Neuronal stem cell (in vitro differentiated cells): Measurements from ENCODE around the gene ATP5F1D.

ENCODE experiments used
- DNase-seq: peaks from one replicate; pipeline ENCODE4 v3.0.0-alpha.2; 2013; ENCODE audit warnings: low spot score
- H2AFZ ChIP-seq: one replicate; pipeline ENCODE4 v1.6.1; 2013; ENCODE audit warnings: mild to moderate bottlenecking, low read length, inconsistent platforms
- H2AK5ac ChIP-seq: 2 replicates; pipeline ENCODE4 v1.6.1; 2013; ENCODE audit warnings: low read depth, mild to moderate bottlenecking, inconsistent platforms, low read length, moderate library complexity, mixed read lengths
- H2BK120ac ChIP-seq: 2 replicates; pipeline ENCODE4 v1.6.1; 2013; ENCODE audit warnings: low read depth, mild to moderate bottlenecking, inconsistent platforms, low read length, moderate library complexity, mixed read lengths
- H2BK12ac ChIP-seq: one replicate; pipeline ENCODE4 v1.6.1; 2013; ENCODE audit warnings: low read length, inconsistent platforms
- H2BK15ac ChIP-seq: 2 replicates; pipeline ENCODE4 v1.6.1; 2013; ENCODE audit warnings: mild to moderate bottlenecking, low read length, inconsistent platforms, mixed read lengths
- H2BK5ac ChIP-seq: one replicate; pipeline ENCODE4 v1.6.1; 2013; ENCODE audit warnings: inconsistent platforms, mild to moderate bottlenecking, low read length, moderate library complexity
- H3K14ac ChIP-seq: one replicate; pipeline ENCODE4 v1.6.1; 2013; ENCODE audit warnings: low read length, inconsistent platforms
- H3K18ac ChIP-seq: 2 replicates; pipeline ENCODE4 v1.6.1; 2013; ENCODE audit warnings: low read length, inconsistent platforms
- H3K23ac ChIP-seq: 2 replicates; pipeline ENCODE4 v1.6.1; 2013; ENCODE audit warnings: low read depth, mild to moderate bottlenecking, mixed read lengths, low read length, inconsistent platforms; ENCODE audit not compliant: poor library complexity
- H3K27ac ChIP-seq: replicated peaks from 3 replicates; pipeline ENCODE4 v1.5.1; 2013; ENCODE audit warnings: low read length, inconsistent platforms
- H3K27me3 ChIP-seq, 3 experiments: 2 replicates each; pipeline ENCODE4 v1.6.1; 2013; ENCODE audit warnings: low read length in 3 of 3, mild to moderate bottlenecking in 2 of 3, inconsistent platforms in 1 of 3, low read depth in 1 of 3, mixed read lengths in 1 of 3, moderate library complexity in 1 of 3; ENCODE audit not compliant: control insufficient read depth in 3 of 3, insufficient read depth in 3 of 3
- H3K36me3 ChIP-seq, 2 donors: replicated peaks in 1 of 2; 2 replicates each; pipeline ENCODE4 v1.6.1; 2013; ENCODE audit warnings: low read length in 2 of 2; ENCODE audit not compliant: control insufficient read depth in 2 of 2, insufficient read depth in 2 of 2
- H3K4ac ChIP-seq: 2 replicates; pipeline ENCODE4 v1.6.1; 2013; ENCODE audit warnings: inconsistent platforms, mild to moderate bottlenecking, low read length, moderate library complexity
- H3K4me1 ChIP-seq, 2 donors: 1 replicate in 1 of 2; 2 replicates in 1 of 2; pipeline ENCODE4 v1.6.1; 2013; ENCODE audit warnings: low read length in 2 of 2, low read depth in 1 of 2; ENCODE audit not compliant: control insufficient read depth in 2 of 2, insufficient read depth in 1 of 2
- H3K4me2 ChIP-seq: one replicate; pipeline ENCODE4 v1.6.1; 2013; ENCODE audit warnings: mild to moderate bottlenecking, low read length, inconsistent platforms; ENCODE audit not compliant: insufficient read depth, poor library complexity, severe bottlenecking
- H3K4me3 ChIP-seq, 2 donors: 2 replicates each; pipeline ENCODE4 v1.5.1; 2013; ENCODE audit warnings: low read length in 2 of 2, mild to moderate bottlenecking in 2 of 2, inconsistent platforms in 1 of 2, moderate library complexity in 1 of 2
- H3K79me1 ChIP-seq: one replicate; pipeline ENCODE4 v1.6.1; 2013; ENCODE audit warnings: low read depth, mild to moderate bottlenecking, inconsistent platforms, low read length, moderate library complexity
- H3K9ac ChIP-seq: one replicate; pipeline ENCODE4 v1.6.1; 2013; ENCODE audit warnings: mild to moderate bottlenecking, low read depth, low read length, inconsistent platforms; ENCODE audit not compliant: poor library complexity
- H3K9me3 ChIP-seq, 2 donors: replicated peaks in 1 of 2; 2 replicates each; pipeline versions ENCODE3 to v1.6.1; 2013; ENCODE audit warnings: low read length in 2 of 2, mild to moderate bottlenecking in 2 of 2, inconsistent platforms in 1 of 2, low read depth in 1 of 2, mixed read lengths in 1 of 2, moderate library complexity in 1 of 2; ENCODE audit not compliant: control insufficient read depth in 2 of 2, insufficient read depth in 1 of 2
- H4K8ac ChIP-seq: one replicate; pipeline ENCODE4 v1.6.1; 2013; ENCODE audit warnings: low read depth, mild to moderate bottlenecking, inconsistent platforms, low read length, moderate library complexity
- H4K91ac ChIP-seq: one replicate; pipeline ENCODE4 v1.6.1; 2013; ENCODE audit warnings: low read length, low read depth, mild to moderate bottlenecking, inconsistent platforms; ENCODE audit not compliant: poor library complexity
- WGBS, 2 donors: extraction: QIAGEN DNeasy Blood & Tissue Kit; methylation state at CpG; one replicate each; pipeline ENCODE4 v1.1.7; 2013; ENCODE audit warnings: missing lambda C conversion rate in 2 of 2, mixed read lengths in 1 of 2; ENCODE audit not compliant: insufficient read length in 2 of 2, insufficient replicate concordance in 1 of 2; ENCODE audit errors: extremely low coverage in 2 of 2; 5-methylcytosine and 5-hydroxymethylcytosine counted together

The ATP5F1D gene

DNA sequence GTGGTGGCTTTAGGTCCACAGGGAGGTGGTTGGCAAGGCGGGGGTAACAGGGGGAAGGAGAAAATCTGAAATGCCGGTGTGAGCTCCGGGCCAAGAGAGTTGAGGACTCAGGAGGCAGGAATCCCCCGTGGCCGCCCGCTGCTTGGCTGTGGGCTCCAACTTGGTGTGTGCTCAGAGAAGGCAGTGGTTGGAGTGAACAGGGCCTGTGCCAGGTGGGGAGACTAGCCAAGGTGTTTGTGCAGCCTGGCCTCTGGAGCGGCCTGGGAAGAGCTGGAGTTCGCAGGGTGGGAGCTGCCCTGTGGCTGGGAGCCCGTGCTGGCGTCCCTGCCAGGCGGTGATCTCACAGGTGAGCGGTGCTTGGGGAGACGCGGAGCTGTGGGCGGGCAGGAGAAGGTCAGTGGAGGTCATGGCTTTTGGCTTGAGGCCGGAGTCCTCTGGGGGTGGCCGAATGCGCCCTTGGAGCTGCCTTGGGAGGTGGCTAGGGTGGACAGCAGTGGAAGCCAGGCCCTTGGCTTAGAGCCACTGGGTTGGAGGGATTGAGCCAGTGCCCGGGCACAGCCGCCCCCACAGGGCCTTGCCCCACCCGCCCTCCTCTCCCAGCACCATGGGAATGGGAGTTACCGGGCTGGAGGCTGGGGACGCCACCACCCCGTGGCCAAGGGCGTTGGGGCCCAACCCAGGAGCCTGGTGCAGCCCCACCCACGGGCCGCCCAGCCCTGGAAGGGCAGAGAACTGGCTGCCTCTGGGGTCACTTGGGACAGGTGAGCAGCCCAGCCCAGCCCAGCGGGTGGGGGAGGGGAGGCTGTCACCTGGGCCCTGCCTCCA is 20.5 kb downstream of the ATP5F1D start:
- Histone ChIP-seq H3K27ac (peak overlapping the region; percentile 76), H2BK15ac (peak overlapping the region; percentile 100), H2BK120ac (peak overlapping the region; percentile 72), H3K4ac (peak overlapping the region; percentile 69), H3K18ac (peak overlapping the region; percentile 99), H2BK5ac (peak overlapping the region; percentile 97), H3K36me3 (peaks cover 8 to 25% of the 10 kb centered on the region in 2 donors), H3K9me3 (no peaks in the 10 kb centered on the region), H3K79me1 (peaks cover 23% of the 10 kb centered on the region), H4K91ac (peak overlapping the region; percentile 92), H4K8ac (peak overlapping the region; percentile 97), H3K4me3 (peak overlapping the region; percentile 68 to 88), H3K23ac (peak overlapping the region; percentile 91), H3K14ac (peak overlapping the region; percentile 56), H3K4me2 (peak overlapping the region; percentile 79), H3K27me3 (no peaks in the 10 kb centered on the region), H2AFZ (no peak overlapping the region), H2AK5ac (peak overlapping the region; percentile 100), H3K9ac (peak overlapping the region; percentile 99), H3K4me1 (peaks cover 51 to 63% of the 10 kb centered on the region in 2 donors), H2BK12ac (peak overlapping the region; percentile 99)
- no peak for DNase-seq
- WGBS, 2 donors = no CpG with 5 or more reads among the region's 28 CpGs

DNA sequence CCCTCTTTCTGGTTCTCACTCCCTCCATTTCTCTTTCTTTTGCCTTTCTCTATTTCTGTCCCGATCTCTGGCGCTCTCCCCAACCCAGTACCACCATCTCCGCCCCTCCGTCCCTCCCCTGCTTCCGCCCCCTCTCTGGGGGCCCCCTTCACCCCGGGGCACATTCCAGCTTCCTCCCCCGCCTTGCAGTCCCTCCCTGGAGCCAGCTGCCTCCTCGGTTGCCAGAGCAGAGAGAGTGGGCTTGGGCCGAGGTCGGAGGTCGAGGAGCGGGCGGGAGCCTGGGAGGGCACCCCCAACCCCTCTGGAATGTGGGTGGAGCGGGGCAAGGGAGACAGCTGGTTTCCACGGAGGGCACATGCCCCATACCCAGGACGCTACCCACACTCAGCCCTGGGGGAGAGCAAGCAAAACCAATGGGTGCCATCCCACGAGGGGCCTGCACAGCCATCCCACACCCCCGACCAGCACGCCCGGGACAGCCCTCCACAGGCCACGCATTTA is 21.1 kb downstream of the ATP5F1D start:
- Histone ChIP-seq H2BK12ac (peak overlapping the region; percentile 100), H3K14ac (peak overlapping the region; percentile 47), H2AK5ac (peak overlapping the region; percentile 100), H3K36me3 (peaks cover 3 to 18% of the 10 kb centered on the region in 2 donors), H2BK15ac (peak overlapping the region; percentile 100), H2BK120ac (peak overlapping the region; percentile 28), H4K8ac (peak overlapping the region; percentile 17), H4K91ac (peak overlapping the region; percentile 92), H3K27me3 (peaks cover 0 to 2% (median 0%) of the 10 kb centered on the region in 3 experiments), H3K4me3 (no peak overlapping the region), H3K18ac (peak overlapping the region; percentile 99), H2AFZ (no peak overlapping the region), H3K9me3 (no peaks in the 10 kb centered on the region), H3K23ac (peak overlapping the region; percentile 91), H3K4me1 (peaks cover 57 to 69% of the 10 kb centered on the region in 2 donors), H3K9ac (peak overlapping the region; percentile 81), H3K4me2 (peak overlapping the region; percentile 79), H2BK5ac (peak overlapping the region; percentile 97), H3K4ac (peak overlapping the region; percentile 66), H3K79me1 (peaks cover 23% of the 10 kb centered on the region), H3K27ac (peak overlapping the region; percentile 76)
- DNase-seq = no peak
- WGBS, 2 donors = no CpG with 5 or more reads among the region's 21 CpGs

GRCh38 chr19:1263188-1263587 is 21.6 kb downstream of the ATP5F1D start:
- Histone ChIP-seq H3K27me3 (peaks cover 0 to 2% (median 0%) of the 10 kb centered on the region in 3 experiments), H3K4me3 (no peak overlapping the region), H3K4ac (no peak overlapping the region), H2AFZ (no peak overlapping the region), H3K4me1 (peaks cover 62 to 74% of the 10 kb centered on the region in 2 donors), H2BK120ac (peak overlapping the region; percentile 93), H2BK15ac (peak overlapping the region; percentile 100), H3K27ac (peak overlapping the region; percentile 76), H2AK5ac (peak overlapping the region; percentile 100), H4K8ac (no peak overlapping the region), H3K18ac (peak overlapping the region; percentile 95), H4K91ac (peak overlapping the region; percentile 30), H3K4me2 (peak overlapping the region; percentile 33), H3K79me1 (peaks cover 23% of the 10 kb centered on the region), H2BK5ac (peak overlapping the region; percentile 97), H3K36me3 (peaks cover 1 to 13% of the 10 kb centered on the region in 2 donors), H2BK12ac (peak overlapping the region; percentile 100), H3K9ac (no peak overlapping the region), H3K14ac (peak overlapping the region; percentile 2), H3K9me3 (no peaks in the 10 kb centered on the region), H3K23ac (peak overlapping the region; percentile 31)
- WGBS, 2 donors = no CpG with 5 or more reads among the region's 5 CpGs
- DNase-seq = no peak
